Fibroblast of lung (primary cell): ENCODE data around the gene DIO1.

Experiments used
- CTCF ChIP-seq, 2 donors: IDR thresholded peaks in 1 of 2; conservative IDR thresholded peaks in 1 of 2; 1 replicate in 1 of 2; 2 replicates in 1 of 2; pipeline ENCODE4 v1.5.1; 2011 to 2012; ENCODE audit warnings: low read length in 2 of 2, control low read depth in 1 of 2, inconsistent platforms in 1 of 2, low read depth in 1 of 2, mild to moderate bottlenecking in 1 of 2
- EZH2 ChIP-seq: IDR thresholded peaks from 2 replicates; pipeline ENCODE4 v1.5.1; 2012; ENCODE audit warnings: low read length, control low read depth, mild to moderate bottlenecking; ENCODE audit errors: missing control alignments

- TF ChIP-seq CTCF (conservative IDR thresholded peaks at IDR 0.05 in 1 of 2, IDR thresholded peaks at IDR 0.05 in 1 of 2; ENCODE audit: low read depth in 1 of 2, low read length in 2 of 2) (no peak), EZH2 (no peak)
Measured at GRCh38 chr1:53899708-53900107, 5.7 kb downstream of the DIO1 start.
